Glutamatergic neuron (in vitro differentiated cells): ENCODE measurements around the gene ACBD5. TPM values are rescaled to one million over a fixed set of nuclear protein-coding genes. Genes with fewer than 3 reads are reported as not detected.

ENCODE experiments used
- DNase-seq: peaks from one replicate; pipeline ENCODE4 v3.0.0; 2022
- H3K27ac Mint-ChIP-seq: one replicate; pipeline ENCODE4 v1.8.0; 2020; ENCODE audit warnings: mild to moderate bottlenecking, mixed read lengths, inconsistent platforms; ENCODE audit not compliant: unreplicated experiment
- H3K27me3 Mint-ChIP-seq: one replicate; pipeline ENCODE4 v1.8.0; 2020; ENCODE audit warnings: mild to moderate bottlenecking, moderate library complexity, mixed read lengths, inconsistent platforms; ENCODE audit not compliant: unreplicated experiment
- H3K36me3 Mint-ChIP-seq: one replicate; pipeline ENCODE4 v1.8.0; 2020; ENCODE audit warnings: mild to moderate bottlenecking, mixed read lengths, inconsistent platforms; ENCODE audit not compliant: unreplicated experiment
- H3K4me1 Mint-ChIP-seq: one replicate; pipeline ENCODE4 v1.8.0; 2020; ENCODE audit warnings: mild to moderate bottlenecking, low read depth, mixed read lengths, inconsistent platforms; ENCODE audit not compliant: unreplicated experiment
- H3K4me3 Mint-ChIP-seq: one replicate; pipeline ENCODE4 v1.8.0; 2020; ENCODE audit warnings: mild to moderate bottlenecking, mixed read lengths, inconsistent platforms; ENCODE audit not compliant: unreplicated experiment
- H3K9me3 Mint-ChIP-seq: one replicate; pipeline ENCODE4 v1.8.0; 2020; ENCODE audit warnings: mild to moderate bottlenecking, moderate library complexity, mixed read lengths, inconsistent platforms; ENCODE audit not compliant: unreplicated experiment
- CTCF ChIP-seq: fragments of 200-600 bp; sonication (generic); IDR thresholded peaks from one replicate; pipeline ENCODE4 v1.5.0; 2021; ENCODE audit not compliant: partially characterized antibody, unreplicated experiment
- total RNA-seq: library from RNA; stranded (reverse); fragmentation: NEBNext Ultra II Directional; extraction: Animal tissue kit (Norgen Biotek cat#: 25700); gene quantifications from one replicate; pipeline ENCODE4 v1.2.1, GENCODE V29; 2021; ENCODE audit not compliant: unreplicated experiment

Gene ACBD5
- total RNA-seq, 1 donor from 2014 or later = 27.0 TPM

- Mint-ChIP-seq H3K27ac (no peak overlapping the region), H3K4me3 (no peak overlapping the region), H3K36me3 (no peaks in the 10 kb centered on the region), H3K9me3 (no peaks in the 10 kb centered on the region), H3K4me1 (no peaks in the 10 kb centered on the region), H3K27me3 (no peaks in the 10 kb centered on the region)
- DNase-seq = no peak
- TF ChIP-seq CTCF = no peak
These were observed 14.8 kb downstream of the ACBD5 start for GRCh38 chr10:27225642-27226257.

DNA sequence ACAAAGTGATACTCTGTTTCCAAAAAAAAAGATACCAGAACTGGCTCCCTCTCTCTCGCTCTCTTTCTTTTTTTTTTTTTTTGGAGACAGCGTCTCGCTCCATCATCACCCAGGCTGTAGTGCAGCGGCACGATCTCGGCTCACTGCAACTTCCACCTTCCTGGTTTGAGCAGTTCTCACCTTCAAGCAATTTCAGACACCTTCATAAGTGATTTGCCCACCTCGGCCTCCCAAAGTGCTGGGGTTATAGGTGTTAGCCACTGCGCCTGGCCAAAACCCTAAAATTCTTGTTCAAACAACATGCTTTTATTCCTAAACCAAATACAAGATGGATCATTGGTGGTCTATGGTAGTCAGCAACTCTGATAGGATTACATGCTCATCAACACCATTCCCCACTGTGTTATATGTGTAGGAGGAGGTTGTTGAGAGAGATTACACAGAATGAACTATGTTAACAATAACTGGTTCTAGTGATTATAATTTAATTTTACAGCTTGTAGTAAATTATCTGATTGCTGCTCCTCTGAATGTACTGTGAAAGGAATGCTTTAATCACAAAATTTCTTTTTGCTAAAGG is 15.5 kb downstream of the ACBD5 start:
- no peak for DNase-seq
- no peaks in the 10 kb centered on the region for H3K9me3 Mint-ChIP-seq
- no peaks in the 10 kb centered on the region for H3K36me3 Mint-ChIP-seq
- H3K27ac Mint-ChIP-seq = no peak overlapping the region
- no peaks in the 10 kb centered on the region for H3K4me1 Mint-ChIP-seq
- H3K4me3 Mint-ChIP-seq = no peak overlapping the region
- TF ChIP-seq CTCF = no peak
- H3K27me3 Mint-ChIP-seq = no peaks in the 10 kb centered on the region

DNA sequence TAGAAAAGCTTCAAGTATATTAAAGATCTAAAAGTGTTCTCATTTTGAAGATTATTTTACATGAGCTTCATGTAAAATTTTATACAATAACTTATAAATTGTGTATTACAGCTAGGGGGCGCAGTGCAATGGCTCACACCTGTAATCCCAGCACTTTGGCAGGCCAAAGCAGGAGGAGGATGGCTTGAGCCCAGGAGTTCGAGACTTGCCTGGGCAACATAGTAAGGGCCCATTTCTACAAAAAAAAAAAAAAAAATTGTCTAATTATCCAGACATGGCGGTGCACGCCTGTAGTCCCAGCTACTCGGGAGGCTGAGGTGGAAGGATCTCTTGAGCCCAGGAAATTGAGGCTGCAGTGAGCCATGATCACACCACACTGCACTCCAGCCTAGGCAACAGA is 16.6 kb downstream of the ACBD5 start:
- H3K27me3 Mint-ChIP-seq = no peaks in the 10 kb centered on the region
- DNase-seq = peak; percentile 27

GRCh38 chr10:27207350-27207749 is 33.2 kb downstream of the ACBD5 start:
- no peak for TF ChIP-seq CTCF
- Mint-ChIP-seq H3K27me3 (no peaks in the 10 kb centered on the region), H3K4me1 (no peaks in the 10 kb centered on the region), H3K9me3 (no peaks in the 10 kb centered on the region), H3K36me3 (no peaks in the 10 kb centered on the region), H3K27ac (no peak overlapping the region), H3K4me3 (no peak overlapping the region)
- DNase-seq = no peak

More for the DNA sequence above, 16.6 kb downstream of the ACBD5 start:
- H3K36me3 Mint-ChIP-seq = no peaks in the 10 kb centered on the region
- H3K4me3 Mint-ChIP-seq = no peak overlapping the region
- TF ChIP-seq CTCF = peak; percentile 81
- H3K9me3 Mint-ChIP-seq = no peaks in the 10 kb centered on the region
- no peak overlapping the region for H3K27ac Mint-ChIP-seq
- H3K4me1 Mint-ChIP-seq = no peaks in the 10 kb centered on the region

GRCh38 chr10:27203806-27204205 is 36.8 kb downstream of the ACBD5 start:
- no peak for TF ChIP-seq CTCF
- Mint-ChIP-seq H3K4me3 (no peak overlapping the region), H3K36me3 (no peaks in the 10 kb centered on the region), H3K9me3 (no peaks in the 10 kb centered on the region), H3K4me1 (no peaks in the 10 kb centered on the region), H3K27me3 (no peaks in the 10 kb centered on the region), H3K27ac (no peak overlapping the region)
- DNase-seq = no peak
